HUES6 (cell line): ENCODE results near the gene AKAP6.
"Not testable (repeated sequence)": the region's sequence is repeated elsewhere in the genome, so short reads cannot be mapped to it uniquely, and the experiment has no call there.

Experiments used
- H3K27ac ChIP-seq: 2 replicates; pipeline ENCODE4 v1.7.0; 2013; ENCODE audit warnings: low read depth, mild to moderate bottlenecking, low read length, inconsistent platforms
- H3K27me3 ChIP-seq: 2 replicates; pipeline ENCODE4 v1.6.1; 2013; ENCODE audit warnings: low read length; ENCODE audit not compliant: control insufficient read depth, insufficient read depth
- H3K36me3 ChIP-seq: 2 replicates; pipeline ENCODE4 v1.6.1; 2013; ENCODE audit warnings: low read length; ENCODE audit not compliant: control insufficient read depth, insufficient read depth
- H3K4me1 ChIP-seq: 2 replicates; pipeline ENCODE4 v1.6.1; 2013; ENCODE audit warnings: low read length; ENCODE audit not compliant: control insufficient read depth, insufficient read depth
- H3K4me3 ChIP-seq: 2 replicates; pipeline ENCODE4 v1.5.1; 2013; ENCODE audit warnings: low read depth, low read length
- H3K9ac ChIP-seq: one replicate; pipeline ENCODE4 v1.6.1; 2013; ENCODE audit warnings: mild to moderate bottlenecking, low read length
- H3K9me3 ChIP-seq: 2 replicates; pipeline ENCODE4 v1.6.1; 2013; ENCODE audit warnings: low read depth, low read length; ENCODE audit not compliant: control insufficient read depth, insufficient read depth

AKAP6 gene

DNA sequence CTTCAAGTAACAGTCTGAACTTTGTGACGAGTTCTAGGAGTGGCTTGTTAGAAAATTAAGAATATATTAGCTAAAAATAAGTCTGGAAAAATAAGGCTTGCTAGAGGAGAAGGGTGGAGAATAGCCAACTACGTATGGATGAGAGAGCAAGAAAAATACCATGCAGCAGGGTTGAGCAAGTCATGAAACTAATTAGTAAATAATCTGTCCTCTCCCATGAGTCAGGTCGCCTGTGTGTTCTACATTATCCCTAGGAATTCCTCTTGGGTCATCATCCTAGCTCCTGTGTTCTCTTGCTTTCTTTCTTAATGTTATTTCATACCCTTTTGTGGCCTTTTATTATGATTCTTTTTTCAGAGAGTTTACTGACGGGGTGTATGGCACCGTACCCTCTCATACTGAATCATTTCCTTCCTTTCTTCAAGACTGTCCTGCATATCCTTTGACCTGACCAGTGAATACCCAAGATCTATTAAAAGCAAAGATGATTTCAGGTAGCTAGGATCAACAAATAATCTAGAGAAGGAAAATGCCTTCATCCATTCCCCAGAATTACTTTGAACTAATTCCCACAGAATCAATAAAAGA lies 432.4 kb downstream of the AKAP6 start:
- no peaks in the 10 kb centered on the region for H3K36me3 ChIP-seq
- H3K9ac ChIP-seq: no peak overlapping the region
- no peak overlapping the region for H3K4me3 ChIP-seq
- no peaks in the 10 kb centered on the region for H3K9me3 ChIP-seq
- H3K27ac ChIP-seq: no peak overlapping the region
- H3K4me1 ChIP-seq: no peaks in the 10 kb centered on the region
- H3K27me3 ChIP-seq: no peaks in the 10 kb centered on the region

DNA sequence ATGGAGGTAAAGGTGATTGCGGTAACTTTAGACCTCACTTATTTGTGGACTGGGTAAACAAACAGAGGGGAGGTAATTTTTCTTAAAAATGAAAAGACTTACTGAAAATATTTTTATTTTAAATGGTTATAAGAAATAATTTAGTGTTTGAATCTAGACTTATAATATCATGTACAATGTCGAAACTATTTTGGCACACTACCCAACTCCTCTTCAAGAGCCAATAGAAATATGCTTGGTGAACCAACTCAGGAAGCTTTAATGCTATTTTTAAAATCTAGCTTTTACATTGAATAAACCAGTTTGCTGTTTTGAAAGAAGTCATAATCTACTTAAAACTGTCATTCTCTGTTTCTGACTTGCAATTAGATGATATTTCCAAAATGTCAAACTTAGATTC lies 433.8 kb downstream of the AKAP6 start:
- H3K27ac ChIP-seq: no peak overlapping the region

DNA sequence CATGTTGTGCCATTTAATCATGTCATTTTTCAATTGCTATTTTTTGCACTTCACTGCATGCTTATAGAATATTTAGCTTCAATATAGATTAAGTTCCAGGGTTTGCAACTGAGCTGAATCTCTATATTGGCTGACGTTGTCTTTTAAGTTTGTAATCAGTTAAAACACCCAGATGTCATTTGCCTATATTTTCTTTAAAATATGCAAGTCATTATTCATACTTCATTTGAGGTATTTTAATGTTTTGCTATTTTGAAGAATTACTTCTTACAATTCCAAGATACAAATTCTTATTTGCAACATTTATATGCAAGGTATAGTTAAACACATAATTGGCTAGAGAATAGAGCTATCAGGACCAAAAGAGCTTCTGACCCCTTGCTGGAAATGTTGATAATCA lies 434.6 kb downstream of the AKAP6 start:
- Histone ChIP-seq H3K27me3 (no peaks in the 10 kb centered on the region), H3K4me1 (no peaks in the 10 kb centered on the region), H3K9me3 (no peaks in the 10 kb centered on the region), H3K4me3 (no peak overlapping the region), H3K36me3 (no peaks in the 10 kb centered on the region), H3K27ac (no peak overlapping the region), H3K9ac (no peak overlapping the region)

More for the DNA sequence above, 433.8 kb downstream of the AKAP6 start:
- no peaks in the 10 kb centered on the region for H3K36me3 ChIP-seq
- H3K9ac ChIP-seq: no peak overlapping the region
- H3K9me3 ChIP-seq: no peaks in the 10 kb centered on the region
- H3K4me1 ChIP-seq: no peaks in the 10 kb centered on the region
- no peaks in the 10 kb centered on the region for H3K27me3 ChIP-seq
- no peak overlapping the region for H3K4me3 ChIP-seq

DNA sequence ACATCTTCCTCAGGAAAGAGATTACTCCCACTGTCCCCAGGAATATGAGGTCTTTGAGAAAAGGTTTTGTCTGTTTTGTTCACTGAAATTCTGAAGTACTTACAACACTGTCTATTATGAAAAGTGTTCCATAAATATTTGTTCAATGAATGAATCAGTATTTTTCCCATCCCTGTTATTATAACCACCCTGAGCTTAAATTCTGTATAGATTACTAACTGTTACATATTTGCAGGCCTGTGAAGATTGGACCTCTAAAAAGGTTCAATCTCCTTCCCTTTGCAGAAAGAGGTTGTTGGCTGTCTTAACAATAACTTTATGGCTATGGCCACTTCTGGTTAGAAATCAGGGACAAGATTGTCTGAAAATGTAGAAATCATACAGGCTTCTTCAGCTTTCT lies 435.0 kb downstream of the AKAP6 start:
- Histone ChIP-seq H3K4me1 (no peaks in the 10 kb centered on the region), H3K9ac (no peak overlapping the region), H3K4me3 (no peak overlapping the region), H3K36me3 (no peaks in the 10 kb centered on the region), H3K27me3 (no peaks in the 10 kb centered on the region), H3K9me3 (no peaks in the 10 kb centered on the region), H3K27ac (no peak overlapping the region)

DNA sequence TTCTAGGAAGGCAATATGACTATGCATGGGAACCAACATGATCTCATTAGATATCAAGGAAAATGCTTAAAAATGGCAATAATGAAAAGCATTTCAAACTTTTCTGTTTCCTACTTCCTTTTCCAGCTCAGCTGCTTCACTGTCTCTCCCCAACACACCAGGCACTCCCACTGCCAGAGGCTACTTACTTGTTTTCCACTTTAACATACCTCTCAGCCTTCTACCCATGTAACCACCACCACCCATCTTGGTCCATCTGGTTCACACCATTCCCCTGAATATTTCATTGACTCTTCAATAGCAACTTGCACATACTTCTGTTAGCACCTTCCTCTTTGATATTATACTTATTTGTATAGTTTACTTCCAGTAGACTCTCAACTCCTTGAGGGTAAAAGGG lies 441.3 kb downstream of the AKAP6 start:
- Histone ChIP-seq H3K4me1 (no peaks in the 10 kb centered on the region), H3K27me3 (no peaks in the 10 kb centered on the region), H3K4me3 (no peak overlapping the region), H3K36me3 (no peaks in the 10 kb centered on the region), H3K9me3 (no peaks in the 10 kb centered on the region), H3K9ac (no peak overlapping the region), H3K27ac (no peak overlapping the region)

DNA sequence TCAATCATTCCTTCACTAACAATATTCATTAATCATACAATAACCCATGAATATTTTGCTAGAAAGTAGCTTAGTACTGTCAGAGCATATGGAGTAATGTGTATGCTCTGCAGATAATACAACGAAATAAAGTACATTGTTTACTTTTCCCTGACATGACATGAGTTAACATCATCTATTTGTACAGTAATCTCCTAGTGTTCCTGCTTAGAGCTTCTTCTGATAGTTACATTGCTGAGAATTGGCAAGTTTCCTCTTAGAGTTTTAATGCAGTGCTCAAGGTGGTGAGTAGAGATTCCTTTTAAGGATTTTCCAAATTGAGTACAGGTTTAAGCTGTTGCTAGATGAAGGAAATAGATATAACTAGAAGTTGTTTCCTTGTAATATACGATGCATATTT lies 445.1 kb downstream of the AKAP6 start:
- no peaks in the 10 kb centered on the region for H3K27me3 ChIP-seq
- no peaks in the 10 kb centered on the region for H3K36me3 ChIP-seq
- H3K4me3 ChIP-seq: no peak overlapping the region
- H3K9me3 ChIP-seq: no peaks in the 10 kb centered on the region
- no peaks in the 10 kb centered on the region for H3K4me1 ChIP-seq
- H3K9ac ChIP-seq: no peak overlapping the region
- no peak overlapping the region for H3K27ac ChIP-seq

DNA sequence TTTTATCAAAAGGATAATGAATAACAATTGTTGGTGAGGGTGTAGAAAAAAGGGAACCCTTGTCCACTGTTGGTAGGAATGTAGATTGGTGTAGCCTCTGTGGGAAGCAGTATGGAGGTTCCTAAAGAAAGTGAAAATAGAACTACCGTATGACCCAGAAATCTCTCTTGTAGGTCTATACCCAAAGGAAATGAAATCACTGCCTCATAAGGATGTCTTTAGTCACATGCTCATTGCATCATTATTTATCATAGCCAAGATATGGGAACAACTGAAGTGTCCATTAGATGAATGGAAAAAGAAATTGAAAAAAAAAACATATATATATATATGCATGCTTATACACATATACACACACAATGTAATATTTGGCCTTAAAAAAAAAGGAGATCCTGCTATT lies 450.7 kb downstream of the AKAP6 start:
- H3K4me1 ChIP-seq: no peaks in the 10 kb centered on the region
- no peaks in the 10 kb centered on the region for H3K27me3 ChIP-seq
- no peak overlapping the region for H3K27ac ChIP-seq
- H3K4me3 ChIP-seq: no peak overlapping the region
- H3K9me3 ChIP-seq: no peaks in the 10 kb centered on the region
- H3K9ac ChIP-seq: no peak overlapping the region
- H3K36me3 ChIP-seq: no peaks in the 10 kb centered on the region

DNA sequence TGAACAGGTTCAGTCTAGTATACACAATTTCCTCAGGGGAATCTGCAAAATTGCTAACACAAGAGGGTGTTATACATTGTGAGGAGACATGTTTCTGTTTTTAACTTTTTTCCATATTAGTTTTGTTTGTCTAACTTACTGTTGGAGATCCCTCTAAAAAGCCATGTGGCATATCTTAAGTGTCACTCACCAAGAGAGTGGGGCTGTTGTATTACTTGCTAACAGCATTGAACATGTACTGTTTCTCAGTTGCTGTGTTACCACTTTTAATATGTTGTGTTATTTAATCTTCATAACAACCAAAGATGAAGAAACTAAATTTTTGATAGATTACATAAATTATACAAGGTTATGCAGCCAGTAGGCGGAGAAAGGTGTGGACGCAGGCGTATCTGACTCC lies 455.3 kb downstream of the AKAP6 start:
- no peaks in the 10 kb centered on the region for H3K9me3 ChIP-seq
- no peak overlapping the region for H3K4me3 ChIP-seq
- no peak overlapping the region for H3K27ac ChIP-seq

DNA sequence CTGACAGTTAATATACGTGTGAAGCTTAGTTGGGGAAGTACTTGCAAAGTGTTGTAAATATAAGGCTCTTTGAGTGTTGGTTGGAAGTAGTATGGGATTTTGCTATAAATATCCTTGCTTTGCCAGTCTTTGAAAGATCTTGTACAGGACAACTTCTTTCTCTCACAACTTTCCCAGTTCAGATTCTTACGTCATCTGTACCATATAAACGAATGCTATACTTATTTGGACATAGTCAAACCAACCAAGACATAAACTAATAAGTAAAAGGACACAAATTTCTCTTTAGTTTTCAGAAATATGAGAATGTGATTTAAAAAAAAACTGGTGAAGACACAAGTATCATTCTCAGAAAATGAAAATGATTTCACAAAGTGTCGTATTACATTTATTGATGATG lies 456.5 kb downstream of the AKAP6 start:
- H3K27ac ChIP-seq: no peak overlapping the region
- H3K4me1 ChIP-seq: no peaks in the 10 kb centered on the region
- no peaks in the 10 kb centered on the region for H3K36me3 ChIP-seq
- H3K27me3 ChIP-seq: no peaks in the 10 kb centered on the region
- H3K9me3 ChIP-seq: no peaks in the 10 kb centered on the region
- no peak overlapping the region for H3K4me3 ChIP-seq
- H3K9ac ChIP-seq: no peak overlapping the region

More for the DNA sequence above, 455.3 kb downstream of the AKAP6 start:
- Histone ChIP-seq H3K27me3 (no peaks in the 10 kb centered on the region), H3K36me3 (no peaks in the 10 kb centered on the region), H3K9ac (no peak overlapping the region), H3K4me1 (no peaks in the 10 kb centered on the region)

DNA sequence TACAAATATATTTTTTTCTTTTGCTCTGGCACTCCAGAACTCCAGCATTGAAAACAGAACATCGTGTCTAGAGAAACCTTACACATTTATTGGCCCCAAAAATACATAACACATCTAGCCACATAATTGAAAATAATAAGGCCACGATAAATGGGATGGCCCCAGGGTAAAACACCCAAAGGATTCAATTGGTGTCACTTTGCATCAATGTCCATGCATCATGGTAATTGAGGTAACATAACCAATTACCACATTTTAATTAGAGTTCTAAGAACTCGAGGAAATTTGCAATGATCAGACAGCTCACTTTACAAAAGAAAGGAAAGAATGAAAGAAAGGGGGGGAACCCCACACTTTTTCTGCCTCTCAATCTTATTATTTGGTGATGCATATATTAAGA lies 457.8 kb downstream of the AKAP6 start:
- no peaks in the 10 kb centered on the region for H3K4me1 ChIP-seq
- no peaks in the 10 kb centered on the region for H3K27me3 ChIP-seq
- H3K9me3 ChIP-seq: no peaks in the 10 kb centered on the region; the same call in 1 of the 2 replicates
- H3K9ac ChIP-seq: no peak overlapping the region
- no peak overlapping the region for H3K4me3 ChIP-seq
- H3K36me3 ChIP-seq: no peaks in the 10 kb centered on the region
- H3K27ac ChIP-seq: no peak overlapping the region

DNA sequence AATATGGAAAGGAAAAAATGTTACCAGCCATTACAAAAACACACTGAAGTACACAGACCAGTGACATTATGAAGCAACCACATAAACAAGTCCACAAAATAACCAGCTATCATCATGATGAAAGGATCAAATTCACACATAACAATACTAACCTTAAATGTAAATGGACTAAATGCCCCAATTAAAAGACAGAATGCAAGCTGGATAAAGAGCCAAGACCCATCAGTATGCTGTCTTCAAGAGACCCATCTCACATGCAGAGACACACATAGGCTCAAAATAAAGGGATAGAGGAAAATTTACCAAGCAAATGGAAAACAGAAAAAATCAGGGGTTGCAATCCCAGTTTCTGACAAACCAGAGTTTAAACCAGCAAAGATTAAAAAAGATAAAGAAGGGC lies 463.9 kb downstream of the AKAP6 start:
- not testable (repeated sequence) for H3K36me3 ChIP-seq, H3K27ac ChIP-seq, H3K4me3 ChIP-seq, H3K27me3 ChIP-seq, H3K4me1 ChIP-seq, H3K9ac ChIP-seq
- peaks cover 13% of the 10 kb centered on the region; the same call in 1 of the 2 replicates for H3K9me3 ChIP-seq

DNA sequence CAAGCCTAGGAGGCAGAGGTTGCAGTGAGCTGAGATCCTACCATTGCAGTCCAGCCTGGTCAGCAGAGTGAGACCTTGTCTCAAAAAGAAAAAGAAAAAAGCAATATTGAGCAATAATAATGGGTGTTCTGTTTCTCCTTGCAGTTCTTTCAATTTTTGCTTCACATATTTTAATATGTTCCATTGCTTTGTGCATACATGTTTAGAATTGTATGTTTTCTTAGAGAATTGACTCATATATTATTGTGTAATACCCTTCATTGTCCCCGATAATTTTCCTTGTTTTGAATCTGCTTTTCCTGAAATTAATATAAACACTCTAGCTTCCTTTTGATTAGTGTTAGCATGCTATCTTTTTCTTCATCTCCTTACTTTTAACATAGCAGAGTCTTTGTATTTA lies 471.2 kb downstream of the AKAP6 start:
- H3K9me3 ChIP-seq: peaks cover 40% of the 10 kb centered on the region
- no peaks in the 10 kb centered on the region for H3K27me3 ChIP-seq
- H3K27ac ChIP-seq: no peak overlapping the region
- no peaks in the 10 kb centered on the region for H3K36me3 ChIP-seq
- no peak overlapping the region for H3K9ac ChIP-seq
- H3K4me1 ChIP-seq: no peaks in the 10 kb centered on the region
- no peak overlapping the region for H3K4me3 ChIP-seq
